ENCODE data around the gene HSBP1. TPM values are rescaled to one million over a fixed set of nuclear protein-coding genes. Genes with fewer than 3 reads are reported as not detected.
A peak's percentile ranks its signal among the peaks of the same experiment; 100 is the strongest.

The HSBP1 gene
- total and polyA plus RNA-seq, 2 of the 13 experiments (the other 11 are each of a cell fraction or from before 2014, with no cell fraction given), result 249 to 292 TPM

- no TSS peak for BruUV-seq (replicated peaks)
- Histone ChIP-seq H4K20me1 (ENCODE audit: insufficient read depth, low read length) (no peaks in the 10 kb centered on the region), H3K4me3 (replicated peaks in 1 of 3; ENCODE audit: insufficient read depth in 1 of 3, low read depth in 2 of 3, low read length in 3 of 3) (no peak overlapping the region), H3K9me3 (ENCODE audit: low read length) (no peaks in the 10 kb centered on the region), H3K79me2 (ENCODE audit: insufficient read depth, low read length) (no peaks in the 10 kb centered on the region), H3K27me3 (ENCODE audit: control insufficient read depth in 1 of 2, insufficient read depth in 2 of 2, low read length in 2 of 2) (peaks cover 5 to 47% of the 10 kb centered on the region in 2 experiments; a peak in 4 of 5 replicates), H3K36me3 (replicated peaks in 1 of 2; ENCODE audit: control insufficient read depth in 1 of 2, insufficient read depth in 2 of 2, low read length in 2 of 2) (no peaks in the 10 kb centered on the region), H3K9ac (ENCODE audit: insufficient read depth, low read depth, low read length) (no peak overlapping the region), H3K27ac (ENCODE audit: extremely low read length, insufficient read depth, low read length) (no peak overlapping the region), H3K4me1 (ENCODE audit: insufficient read depth, low read length) (0 out of 2 replicates have a peak, but pooled peaks cover 5% of the 10 kb centered on the region), H2AFZ (ENCODE audit: low read length) (no peak overlapping the region), H3K4me2 (ENCODE audit: low read depth, low read length) (no peak overlapping the region)
- intact Hi-C loops (cut with micrococcal nuclease; ENCODE audit: unreplicated experiment), result no loop called here
- in situ Hi-C loops (cut with HindIII; ENCODE audit: extremely low pct_ligation_motif_present, low pct_unique_long_range_greater_than_20kb), result no loop called here
- FAIRE-seq (no peak), DNase-seq (ENCODE audit: low spot score) (peak; percentile 19), ATAC-seq (no peak)
- POLR2A ChIA-PET, result no interaction called here
- no peak for TF ChIP-seq ZNF546 (CRISPR knock-in tag; conservative IDR thresholded peaks at IDR 0.05)
- TF ChIP-seq, protein P1, sequence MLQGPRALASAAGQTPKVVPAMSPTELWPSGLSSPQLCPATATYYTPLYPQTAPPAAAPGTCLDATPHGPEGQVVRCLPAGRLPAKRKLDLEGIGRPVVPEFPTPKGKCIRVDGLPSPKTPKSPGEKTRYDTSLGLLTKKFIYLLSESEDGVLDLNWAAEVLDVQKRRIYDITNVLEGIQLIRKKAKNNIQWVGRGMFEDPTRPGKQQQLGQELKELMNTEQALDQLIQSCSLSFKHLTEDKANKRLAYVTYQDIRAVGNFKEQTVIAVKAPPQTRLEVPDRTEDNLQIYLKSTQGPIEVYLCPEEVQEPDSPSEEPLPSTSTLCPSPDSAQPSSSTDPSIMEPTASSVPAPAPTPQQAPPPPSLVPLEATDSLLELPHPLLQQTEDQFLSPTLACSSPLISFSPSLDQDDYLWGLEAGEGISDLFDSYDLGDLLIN (CRISPR knock-in tag; IDR thresholded peaks at IDR 0.05; ENCODE audit: borderline replicate concordance), result no peak
- TF ChIP-seq ZBTB49 (CRISPR knock-in tag; IDR thresholded peaks at IDR 0.05; ENCODE audit: borderline replicate concordance), result no peak
- TF ChIP-seq ZNF790 (CRISPR knock-in tag; IDR thresholded peaks at IDR 0.05; ENCODE audit: borderline replicate concordance), result no peak
- TF ChIP-seq RARA (CRISPR knock-in tag; IDR thresholded peaks at IDR 0.05), result no peak
- TF ChIP-seq NFYB (CRISPR knock-in tag; IDR thresholded peaks at IDR 0.05), result no peak
- peak; percentile 87 for TF ChIP-seq FOSL2 (CRISPR knock-in tag; IDR thresholded peaks at IDR 0.05)
- TF ChIP-seq HES4 (CRISPR knock-in tag; IDR thresholded peaks at IDR 0.05; ENCODE audit: borderline replicate concordance), result no peak
- TF ChIP-seq ZNF121 (CRISPR knock-in tag; IDR thresholded peaks at IDR 0.05), result peak; percentile 86
- TF ChIP-seq RFX5 (IDR thresholded peaks at IDR 0.05; ENCODE audit: low read depth, low read length), result no peak
- TF ChIP-seq JUNB (CRISPR knock-in tag; IDR thresholded peaks at IDR 0.05; ENCODE audit: borderline replicate concordance), result no peak
- TF ChIP-seq ZNF207 (IDR thresholded peaks at IDR 0.05; ENCODE audit: borderline replicate concordance), result no peak
- 0 out of 2 replicates have a peak, but pooled peaks have one; percentile 27 for TF ChIP-seq JUND (CRISPR knock-in tag; IDR thresholded peaks at IDR 0.05)
- TF ChIP-seq, protein P2, sequence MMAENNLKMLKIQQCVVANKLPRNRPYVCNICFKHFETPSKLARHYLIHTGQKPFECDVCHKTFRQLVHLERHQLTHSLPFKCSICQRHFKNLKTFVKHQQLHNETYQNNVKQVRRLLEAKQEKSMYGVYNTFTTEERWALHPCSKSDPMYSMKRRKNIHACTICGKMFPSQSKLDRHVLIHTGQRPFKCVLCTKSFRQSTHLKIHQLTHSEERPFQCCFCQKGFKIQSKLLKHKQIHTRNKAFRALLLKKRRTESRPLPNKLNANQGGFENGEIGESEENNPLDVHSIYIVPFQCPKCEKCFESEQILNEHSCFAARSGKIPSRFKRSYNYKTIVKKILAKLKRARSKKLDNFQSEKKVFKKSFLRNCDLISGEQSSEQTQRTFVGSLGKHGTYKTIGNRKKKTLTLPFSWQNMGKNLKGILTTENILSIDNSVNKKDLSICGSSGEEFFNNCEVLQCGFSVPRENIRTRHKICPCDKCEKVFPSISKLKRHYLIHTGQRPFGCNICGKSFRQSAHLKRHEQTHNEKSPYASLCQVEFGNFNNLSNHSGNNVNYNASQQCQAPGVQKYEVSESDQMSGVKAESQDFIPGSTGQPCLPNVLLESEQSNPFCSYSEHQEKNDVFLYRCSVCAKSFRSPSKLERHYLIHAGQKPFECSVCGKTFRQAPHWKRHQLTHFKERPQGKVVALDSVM (CRISPR knock-in tag; IDR thresholded peaks at IDR 0.05), result peak; percentile 95
- no peak for TF ChIP-seq CENPT (CRISPR knock-in tag; IDR thresholded peaks at IDR 0.05; ENCODE audit: low read depth)
- CTCF ChIA-PET (ENCODE audit: low intra/inter-chr PET ratio, low total read pairs), result no interaction called here
- 16% methylated on average over 2 of the region's 2 CpGs for WGBS (ENCODE audit: low lambda C conversion rate)
Measured at GRCh38 chr16:83833921-83834320, 26.1 kb downstream of the HSBP1 start.
